ENCODE measurements around the gene PLEKHH2. TPM values are rescaled to one million over a fixed set of nuclear protein-coding genes. Genes with fewer than 3 reads are reported as not detected.

The PLEKHH2 gene
- polyA plus RNA-seq, 1 of the 3 experiments (the other 2 are of a cell fraction): 1.9 TPM

DNA sequence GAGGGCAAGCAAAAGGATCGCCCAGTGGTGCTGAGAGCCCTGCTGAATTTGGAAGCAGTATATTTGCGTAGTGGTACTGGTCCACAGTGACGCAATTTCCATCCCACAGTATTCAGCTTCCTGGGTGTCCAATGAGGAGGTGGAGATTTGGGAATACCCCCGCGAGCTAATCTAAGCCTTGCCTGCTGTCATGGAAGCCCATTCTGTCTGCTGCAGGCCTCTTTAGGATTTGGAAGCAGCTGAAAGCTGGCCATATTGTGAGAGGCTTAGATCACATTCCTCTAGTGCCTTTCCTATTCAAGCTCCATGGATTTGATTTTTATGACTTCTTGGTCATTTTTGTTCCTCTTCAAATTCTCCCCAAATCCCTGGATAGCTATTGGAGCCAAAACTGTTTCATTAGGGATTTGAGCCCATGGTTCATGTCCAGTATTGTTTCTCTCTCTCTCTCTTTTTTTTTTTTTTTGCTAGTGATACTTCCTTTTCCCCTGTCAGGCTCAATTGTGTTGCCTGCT lies 114.5 kb downstream of the PLEKHH2 start:
- H3K27ac ChIP-seq (ENCODE audit: low read depth in 2 of 2, low read length in 1 of 2): no peak overlapping the region
- no peak for TF ChIP-seq FOXJ3 (CRISPR knock-in tag; IDR thresholded peaks at IDR 0.05)
- no peak for TF ChIP-seq TCF12 (IDR thresholded peaks at IDR 0.05)
- no peak for TF ChIP-seq GATA2 (CRISPR knock-in tag; IDR thresholded peaks at IDR 0.05)
- no peak for TF ChIP-seq GABPA (IDR thresholded peaks at IDR 0.05; ENCODE audit: low read depth)
- no peak for TF ChIP-seq MXI1 (IDR thresholded peaks at IDR 0.05; ENCODE audit: low read depth, low read length)
- TF ChIP-seq TAF1 (IDR thresholded peaks at IDR 0.05; ENCODE audit: borderline replicate concordance, low read depth, low read length): no peak
- no peak for TF ChIP-seq RCOR1 (IDR thresholded peaks at IDR 0.05; ENCODE audit: low read length)
- TF ChIP-seq, protein P1, sequence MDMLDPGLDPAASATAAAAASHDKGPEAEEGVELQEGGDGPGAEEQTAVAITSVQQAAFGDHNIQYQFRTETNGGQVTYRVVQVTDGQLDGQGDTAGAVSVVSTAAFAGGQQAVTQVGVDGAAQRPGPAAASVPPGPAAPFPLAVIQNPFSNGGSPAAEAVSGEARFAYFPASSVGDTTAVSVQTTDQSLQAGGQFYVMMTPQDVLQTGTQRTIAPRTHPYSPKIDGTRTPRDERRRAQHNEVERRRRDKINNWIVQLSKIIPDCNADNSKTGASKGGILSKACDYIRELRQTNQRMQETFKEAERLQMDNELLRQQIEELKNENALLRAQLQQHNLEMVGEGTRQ (IDR thresholded peaks at IDR 0.05; ENCODE audit: borderline replicate concordance, low read depth, low read length): no peak
- TF ChIP-seq RAD21 (IDR thresholded peaks at IDR 0.05; ENCODE audit: low read length): no peak
- no peak for TF ChIP-seq MEF2A (IDR thresholded peaks at IDR 0.05; ENCODE audit: borderline replicate concordance, low read depth)
- TF ChIP-seq ELF1 (IDR thresholded peaks at IDR 0.05): no peak
- TF ChIP-seq, protein P2, sequence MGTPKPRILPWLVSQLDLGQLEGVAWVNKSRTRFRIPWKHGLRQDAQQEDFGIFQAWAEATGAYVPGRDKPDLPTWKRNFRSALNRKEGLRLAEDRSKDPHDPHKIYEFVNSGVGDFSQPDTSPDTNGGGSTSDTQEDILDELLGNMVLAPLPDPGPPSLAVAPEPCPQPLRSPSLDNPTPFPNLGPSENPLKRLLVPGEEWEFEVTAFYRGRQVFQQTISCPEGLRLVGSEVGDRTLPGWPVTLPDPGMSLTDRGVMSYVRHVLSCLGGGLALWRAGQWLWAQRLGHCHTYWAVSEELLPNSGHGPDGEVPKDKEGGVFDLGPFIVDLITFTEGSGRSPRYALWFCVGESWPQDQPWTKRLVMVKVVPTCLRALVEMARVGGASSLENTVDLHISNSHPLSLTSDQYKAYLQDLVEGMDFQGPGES (IDR thresholded peaks at IDR 0.05; ENCODE audit: low read depth, low read length): no peak
- no peak for TF ChIP-seq SMC3 (IDR thresholded peaks at IDR 0.05; ENCODE audit: low read depth, low read length)
- no peak for TF ChIP-seq POLR2AphosphoS5 (IDR thresholded peaks at IDR 0.05; ENCODE audit: low read depth, low read length)
- TF ChIP-seq JUND (IDR thresholded peaks at IDR 0.05): no peak
- H3K4me3 ChIP-seq (ENCODE audit: low read depth in 2 of 2, low read length in 1 of 2): no peak overlapping the region
- H3K9me2 ChIP-seq: no peaks in the 10 kb centered on the region
- H3K4me1 ChIP-seq (ENCODE audit: control insufficient read depth in 1 of 2, insufficient read depth in 2 of 2, low read depth in 1 of 2, low read length in 1 of 2): no peaks in the 10 kb centered on the region
- H3K36me3 ChIP-seq (replicated peaks in 1 of 2; ENCODE audit: control insufficient read depth in 1 of 2, insufficient read depth in 2 of 2, low read length in 1 of 2): no peaks in the 10 kb centered on the region
- no peaks in the 10 kb centered on the region for H4K20me1 ChIP-seq (ENCODE audit: insufficient read depth)
- no peaks in the 10 kb centered on the region for H3K27me3 ChIP-seq (ENCODE audit: insufficient read depth)
- H3K9me3 ChIP-seq: no peaks in the 10 kb centered on the region
- H2AFZ ChIP-seq (ENCODE audit: low read depth): no peak overlapping the region
- POLR2A ChIA-PET: no interaction called here
- 97% methylated on average over 5 of the region's 5 CpGs for WGBS (ENCODE audit: low lambda C conversion rate)
- H3K79me2 ChIP-seq (ENCODE audit: insufficient read depth): no peaks in the 10 kb centered on the region
- no peaks in the 10 kb centered on the region for H3F3A ChIP-seq (replicated peaks; ENCODE audit: insufficient read depth)
- H3K9ac ChIP-seq: no peak overlapping the region
- no peak for DNase-seq
- H3K4me2 ChIP-seq: no peak overlapping the region
- CTCF ChIA-PET: interaction anchor here (1.0 to 1.1 kb wide), 2 partner anchors 11 to 114 kb away, joined by 3 read pairs; partner anchors contain the start of gene PLEKHH2

DNA sequence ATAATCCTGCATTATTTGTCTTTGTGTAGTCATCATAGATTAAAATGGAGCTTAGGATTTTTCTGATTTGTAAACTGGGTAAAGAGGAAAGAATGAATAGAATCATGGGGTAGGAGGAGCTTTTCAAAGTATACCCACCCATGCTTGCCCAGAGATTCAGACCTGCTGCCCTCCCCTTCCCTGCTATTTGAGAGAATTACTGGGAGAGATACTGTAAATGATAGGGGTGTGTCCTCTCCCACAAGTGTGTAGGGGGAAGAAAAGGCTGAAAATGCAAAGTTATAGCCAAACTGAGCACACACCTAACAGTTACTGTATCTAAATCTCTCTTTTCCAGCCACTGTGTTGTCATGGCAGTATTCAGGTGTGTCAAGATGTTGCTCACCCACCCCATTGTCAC lies 115.2 kb downstream of the PLEKHH2 start:
- CTCF ChIA-PET: interaction anchor here (1.0 to 1.1 kb wide), 2 partner anchors 11 to 115 kb away, joined by 3 read pairs; partner anchors contain the start of gene PLEKHH2

More for the DNA sequence above, 115.2 kb downstream of the PLEKHH2 start:
- Histone ChIP-seq H3K4me3 (ENCODE audit: low read depth in 2 of 2, low read length in 1 of 2) (no peak overlapping the region), H3K27me3 (ENCODE audit: insufficient read depth) (no peaks in the 10 kb centered on the region), H3K79me2 (ENCODE audit: insufficient read depth) (no peaks in the 10 kb centered on the region), H2AFZ (ENCODE audit: low read depth) (no peak overlapping the region), H3K9me2 (no peaks in the 10 kb centered on the region), H3K9me3 (no peaks in the 10 kb centered on the region), H3K4me1 (ENCODE audit: control insufficient read depth in 1 of 2, insufficient read depth in 2 of 2, low read depth in 1 of 2, low read length in 1 of 2) (no peaks in the 10 kb centered on the region), H3K4me2 (no peak overlapping the region), H3K9ac (no peak overlapping the region), H4K20me1 (ENCODE audit: insufficient read depth) (no peaks in the 10 kb centered on the region), H3K27ac (ENCODE audit: low read depth in 2 of 2, low read length in 1 of 2) (no peak overlapping the region), H3K36me3 (replicated peaks in 1 of 2; ENCODE audit: control insufficient read depth in 1 of 2, insufficient read depth in 2 of 2, low read length in 1 of 2) (no peaks in the 10 kb centered on the region), H3F3A (replicated peaks; ENCODE audit: insufficient read depth) (no peaks in the 10 kb centered on the region)
- no peak for TF ChIP-seq GABPA (IDR thresholded peaks at IDR 0.05; ENCODE audit: low read depth)
- TF ChIP-seq RCOR1 (IDR thresholded peaks at IDR 0.05; ENCODE audit: low read length): no peak
- no peak for TF ChIP-seq NFIC (IDR thresholded peaks at IDR 0.05; ENCODE audit: borderline replicate concordance)
- TF ChIP-seq, protein P2 (IDR thresholded peaks at IDR 0.05; ENCODE audit: low read depth, low read length): no peak
- TF ChIP-seq ELF1 (IDR thresholded peaks at IDR 0.05): no peak
- no peak for TF ChIP-seq SIN3A (IDR thresholded peaks at IDR 0.05; ENCODE audit: borderline replicate concordance, low read depth, low read length)
- TF ChIP-seq, protein P3, sequence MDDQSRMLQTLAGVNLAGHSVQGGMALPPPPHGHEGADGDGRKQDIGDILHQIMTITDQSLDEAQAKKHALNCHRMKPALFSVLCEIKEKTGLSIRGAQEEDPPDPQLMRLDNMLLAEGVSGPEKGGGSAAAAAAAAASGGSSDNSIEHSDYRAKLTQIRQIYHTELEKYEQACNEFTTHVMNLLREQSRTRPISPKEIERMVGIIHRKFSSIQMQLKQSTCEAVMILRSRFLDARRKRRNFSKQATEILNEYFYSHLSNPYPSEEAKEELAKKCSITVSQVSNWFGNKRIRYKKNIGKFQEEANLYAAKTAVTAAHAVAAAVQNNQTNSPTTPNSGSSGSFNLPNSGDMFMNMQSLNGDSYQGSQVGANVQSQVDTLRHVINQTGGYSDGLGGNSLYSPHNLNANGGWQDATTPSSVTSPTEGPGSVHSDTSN (IDR thresholded peaks at IDR 0.05): no peak
- no peak for TF ChIP-seq MXI1 (IDR thresholded peaks at IDR 0.05; ENCODE audit: low read depth, low read length)
- TF ChIP-seq TAF1 (IDR thresholded peaks at IDR 0.05; ENCODE audit: borderline replicate concordance, low read depth, low read length): no peak
- no peak for TF ChIP-seq RAD21 (IDR thresholded peaks at IDR 0.05; ENCODE audit: low read length)
- TF ChIP-seq EP300 (IDR thresholded peaks at IDR 0.05; ENCODE audit: borderline replicate concordance in 1 of 2, low read depth in 1 of 2, low read length in 1 of 2): no peak
- no peak for TF ChIP-seq MEF2A (IDR thresholded peaks at IDR 0.05; ENCODE audit: borderline replicate concordance, low read depth)
- TF ChIP-seq YY1 (IDR thresholded peaks at IDR 0.05; ENCODE audit: low read depth): no peak
- TF ChIP-seq RFX5 (IDR thresholded peaks at IDR 0.05; ENCODE audit: low read length): no peak
- TF ChIP-seq, protein P4, sequence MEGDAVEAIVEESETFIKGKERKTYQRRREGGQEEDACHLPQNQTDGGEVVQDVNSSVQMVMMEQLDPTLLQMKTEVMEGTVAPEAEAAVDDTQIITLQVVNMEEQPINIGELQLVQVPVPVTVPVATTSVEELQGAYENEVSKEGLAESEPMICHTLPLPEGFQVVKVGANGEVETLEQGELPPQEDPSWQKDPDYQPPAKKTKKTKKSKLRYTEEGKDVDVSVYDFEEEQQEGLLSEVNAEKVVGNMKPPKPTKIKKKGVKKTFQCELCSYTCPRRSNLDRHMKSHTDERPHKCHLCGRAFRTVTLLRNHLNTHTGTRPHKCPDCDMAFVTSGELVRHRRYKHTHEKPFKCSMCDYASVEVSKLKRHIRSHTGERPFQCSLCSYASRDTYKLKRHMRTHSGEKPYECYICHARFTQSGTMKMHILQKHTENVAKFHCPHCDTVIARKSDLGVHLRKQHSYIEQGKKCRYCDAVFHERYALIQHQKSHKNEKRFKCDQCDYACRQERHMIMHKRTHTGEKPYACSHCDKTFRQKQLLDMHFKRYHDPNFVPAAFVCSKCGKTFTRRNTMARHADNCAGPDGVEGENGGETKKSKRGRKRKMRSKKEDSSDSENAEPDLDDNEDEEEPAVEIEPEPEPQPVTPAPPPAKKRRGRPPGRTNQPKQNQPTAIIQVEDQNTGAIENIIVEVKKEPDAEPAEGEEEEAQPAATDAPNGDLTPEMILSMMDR (IDR thresholded peaks at IDR 0.05): no peak
- POLR2A ChIA-PET: no interaction called here
- no peak for DNase-seq
